Activated CD4-positive, CD25-positive, alpha-beta regulatory T cell (primary cell): ENCODE results near the gene MAN1A2.
A peak's percentile ranks its signal among the peaks of the same experiment; 100 is the strongest.

Source experiments
- DNase-seq, 4 experiments: peaks; one replicate each; lab custom pipeline; 2025; lab: John Stamatoyannopoulos, UW

Gene MAN1A2

DNA sequence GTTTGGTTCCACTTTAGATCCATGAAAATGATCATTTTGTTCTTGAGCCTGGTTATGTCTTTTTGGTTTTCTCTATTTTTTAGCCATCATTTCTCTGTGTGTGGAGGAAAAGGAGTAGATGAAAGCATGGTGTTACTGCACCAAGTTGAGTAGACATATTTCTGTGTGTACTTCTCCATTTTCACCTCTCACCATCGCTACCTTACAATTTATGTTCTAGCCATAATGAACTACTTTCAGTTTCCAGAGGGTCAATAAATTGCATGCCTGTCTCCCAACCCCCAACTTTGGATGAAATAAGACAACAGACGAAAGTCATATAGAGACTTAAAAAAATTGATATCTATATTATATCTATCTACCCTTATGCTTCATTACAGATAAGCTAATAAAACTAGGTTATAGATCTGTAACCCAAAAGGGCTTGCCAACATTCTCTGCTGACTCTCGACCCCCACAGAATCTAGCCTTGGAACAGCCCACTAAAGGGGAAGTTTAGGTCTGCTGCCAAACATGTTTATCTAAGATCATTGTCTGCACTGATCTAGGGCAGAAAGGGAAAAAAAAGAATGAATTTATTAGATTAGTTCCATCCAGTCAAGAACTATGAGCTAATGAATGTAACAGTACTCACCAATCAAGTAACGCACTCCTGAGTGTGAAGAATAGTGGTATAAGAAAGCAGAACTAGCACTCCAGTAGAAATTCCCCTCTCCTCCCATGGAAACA lies 7.5 kb upstream of the MAN1A2 start:
- DNase-seq: no peak

DNA sequence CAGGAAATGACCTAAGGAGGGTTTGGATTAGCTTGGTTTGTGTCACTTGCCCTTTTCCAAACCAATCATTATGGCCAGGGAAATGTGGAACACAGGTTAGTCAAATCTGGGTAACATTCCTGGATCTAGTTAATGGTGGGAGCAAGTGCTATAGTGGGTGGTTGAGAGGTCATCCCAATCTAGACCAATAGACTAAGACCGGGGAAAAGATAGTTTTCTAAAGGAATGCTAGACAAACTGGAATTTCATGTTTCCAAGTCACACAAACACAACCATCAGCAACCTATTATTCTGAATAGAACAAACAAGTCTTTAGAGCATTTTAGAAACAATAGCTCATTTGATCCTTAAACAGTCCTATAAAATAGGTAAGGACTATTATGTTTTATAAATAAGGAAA lies 4.3 kb upstream of the MAN1A2 start:
- no peak for DNase-seq

DNA sequence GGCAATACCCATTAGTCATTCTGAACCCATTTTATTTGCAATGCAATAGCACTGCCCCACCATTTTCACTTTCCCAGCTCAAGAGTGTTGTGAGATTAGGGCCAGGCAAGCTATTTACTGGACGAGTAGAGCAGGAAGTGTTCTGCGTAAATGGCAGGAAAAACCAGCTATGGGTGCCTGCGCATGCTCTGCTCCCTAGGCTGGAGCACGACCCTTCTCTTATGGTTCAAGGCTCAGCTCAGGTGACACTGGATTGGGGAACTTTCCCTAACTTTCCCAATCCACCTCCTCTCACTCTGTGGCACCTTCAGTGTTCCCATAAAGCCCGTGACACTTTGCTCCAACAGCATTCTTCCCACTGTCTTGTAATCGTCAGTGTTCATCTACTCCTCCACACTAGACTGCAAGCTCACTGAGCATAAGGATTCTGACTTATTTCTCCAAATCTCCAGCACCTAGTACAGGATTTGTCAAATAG lies 3.6 kb upstream of the MAN1A2 start:
- no peak for DNase-seq

- DNase-seq: no peak
These were observed 3.0 kb upstream of the MAN1A2 start for GRCh38 chr1:117364240-117364639.

- no peak for DNase-seq
These were observed 1.7 kb upstream of the MAN1A2 start for GRCh38 chr1:117365350-117366176.

DNA sequence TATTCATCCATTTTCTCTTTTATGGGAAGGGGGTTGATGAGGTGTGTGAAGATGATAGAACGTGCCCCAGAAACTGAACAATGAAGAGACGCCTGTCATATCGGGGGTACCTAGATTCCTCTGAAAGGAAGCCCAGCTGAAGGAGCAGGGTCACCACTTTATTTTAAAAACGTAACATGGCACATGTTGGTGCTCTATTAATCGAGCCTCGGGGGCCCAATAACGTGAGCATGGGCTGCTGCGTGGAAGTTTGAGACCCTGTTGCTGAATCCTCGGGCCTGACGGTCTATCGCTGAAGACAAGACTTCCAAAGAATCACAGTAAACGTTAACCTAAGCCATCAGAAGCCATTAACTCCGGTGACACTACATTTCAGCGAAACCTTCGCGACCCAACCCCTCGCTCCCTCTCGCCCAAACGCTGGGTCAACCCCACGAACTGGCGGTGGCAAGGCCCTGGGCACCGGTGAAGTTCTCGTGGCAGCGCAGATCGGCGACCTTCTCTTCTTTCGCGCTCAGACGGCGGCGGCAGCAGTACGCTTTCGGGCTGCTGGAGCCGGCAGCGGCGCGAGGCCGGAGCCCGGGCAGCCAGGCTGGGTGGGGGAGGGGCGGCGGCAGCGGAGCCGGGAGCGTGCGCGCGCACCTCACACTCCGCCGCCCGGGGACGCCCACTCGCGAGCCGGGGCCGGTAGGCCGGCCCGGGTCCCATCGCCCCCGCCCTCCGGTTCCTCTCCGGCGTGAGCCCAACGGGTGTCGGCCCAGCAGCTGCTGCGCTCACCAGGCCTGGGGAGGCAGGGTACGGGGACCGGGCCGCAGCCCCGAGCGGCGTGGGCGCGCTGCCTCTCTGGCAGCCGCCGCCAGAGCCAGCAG lies 838 bp upstream of the MAN1A2 start:
- DNase-seq: peak; percentile 55 to 74 (median 64)

DNA sequence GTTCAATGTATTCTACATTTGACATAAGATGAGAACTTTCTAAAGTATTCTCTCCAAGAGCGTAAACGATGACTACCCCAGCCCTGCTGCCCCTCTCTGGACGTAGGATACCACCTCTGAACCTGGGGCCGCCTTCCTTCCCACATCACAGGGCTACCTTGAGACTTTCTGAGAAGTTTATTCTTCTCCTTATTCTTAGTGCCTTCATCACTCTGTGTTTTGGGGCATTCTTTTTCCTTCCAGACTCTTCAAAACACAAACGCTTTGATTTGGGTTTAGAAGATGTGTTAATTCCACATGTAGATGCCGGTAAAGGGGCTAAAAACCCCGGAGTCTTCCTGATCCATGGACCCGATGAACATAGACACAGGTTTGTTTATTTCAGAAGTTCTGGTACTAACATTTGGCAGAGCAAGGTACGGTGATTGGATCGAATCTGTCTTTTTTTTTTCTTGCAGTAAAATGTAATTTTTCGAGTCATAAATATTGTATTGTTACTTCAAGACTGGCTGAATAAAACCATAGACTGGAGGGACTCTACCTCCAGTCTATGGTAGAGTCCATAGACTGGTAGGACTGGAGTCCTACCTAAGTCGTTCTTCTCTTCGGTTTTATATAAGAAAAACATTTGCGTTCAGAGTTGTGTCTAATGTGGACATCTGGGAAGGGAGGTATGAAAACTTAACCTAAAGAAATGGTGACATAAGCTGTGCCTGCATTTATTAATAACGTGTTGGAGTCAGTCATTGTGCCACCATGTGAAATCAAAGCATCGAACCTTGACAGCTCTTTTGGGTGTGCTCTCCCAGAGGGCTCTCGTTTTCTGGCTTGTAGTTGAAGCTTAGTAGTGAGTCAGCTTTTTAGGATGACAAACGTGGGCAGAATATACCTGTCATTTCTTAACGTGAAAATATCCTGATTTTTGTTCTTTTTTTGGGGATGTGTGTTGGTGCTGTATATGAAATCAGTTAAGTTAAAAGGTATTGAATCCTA lies 1.2 kb downstream of the MAN1A2 start:
- no peak for DNase-seq

GRCh38 chr1:117370071-117370470 lies 2.8 kb downstream of the MAN1A2 start:
- no peak for DNase-seq

- DNase-seq: no peak
These were observed 3.3 kb downstream of the MAN1A2 start for GRCh38 chr1:117370509-117370908.

DNA sequence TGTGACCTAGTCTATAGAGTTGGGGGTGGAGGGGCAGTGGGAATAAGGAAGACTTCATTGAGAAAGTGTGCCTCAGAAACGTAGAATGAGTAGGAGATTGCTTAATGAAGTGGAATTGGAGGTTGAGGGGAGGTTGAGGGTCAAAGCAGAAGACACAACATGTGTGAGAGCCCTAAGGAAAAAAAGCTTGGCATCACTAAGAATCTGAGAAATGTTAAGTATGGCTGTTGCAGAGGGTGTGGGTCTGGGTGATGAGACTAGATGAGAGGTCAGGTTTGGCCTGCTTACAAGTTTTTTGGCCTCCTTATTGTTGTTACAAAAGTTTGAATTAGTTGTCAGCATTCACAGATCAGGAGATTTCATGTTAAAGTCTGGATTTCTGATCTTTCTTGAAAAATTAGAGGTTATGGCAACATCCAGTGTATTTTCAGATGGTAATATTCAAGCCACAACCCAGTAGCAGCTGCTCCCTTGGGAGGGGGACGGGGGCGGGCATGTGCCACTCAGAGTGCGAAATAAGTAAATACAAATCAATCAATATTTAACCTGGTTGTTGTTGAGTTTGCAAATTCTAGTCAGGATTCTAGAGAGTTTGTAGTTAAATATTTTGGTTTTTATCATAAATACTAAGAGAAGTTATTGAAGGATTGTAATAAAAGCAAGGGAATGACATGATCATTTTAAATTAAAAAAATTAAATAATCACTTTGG lies 4.3 kb downstream of the MAN1A2 start:
- DNase-seq: no peak

DNA sequence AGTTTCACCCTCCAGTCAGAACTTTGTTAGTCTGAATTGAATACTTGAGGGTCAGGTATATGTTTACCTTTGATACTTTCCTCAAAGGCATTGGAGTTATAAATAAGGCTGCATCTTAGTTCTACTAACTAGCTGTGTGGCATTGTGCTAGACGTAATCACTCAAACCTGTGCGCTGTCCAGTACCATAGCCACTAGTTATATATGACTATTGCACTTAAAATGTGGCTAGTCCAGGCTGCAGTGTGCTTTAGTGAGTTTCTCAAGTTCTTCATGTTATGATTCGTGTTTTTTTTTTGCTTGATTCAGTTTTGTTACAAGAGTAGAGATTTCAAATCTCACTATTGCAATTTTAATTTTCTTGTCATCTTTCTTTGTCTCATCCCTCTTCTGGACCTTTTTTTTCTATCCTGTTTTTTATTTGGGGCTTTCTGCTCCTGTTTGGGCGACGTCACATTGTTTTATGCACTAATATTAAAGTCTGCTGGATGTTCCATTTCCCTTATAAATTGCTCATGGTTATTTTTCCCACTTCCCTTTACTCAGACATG lies 5.7 kb downstream of the MAN1A2 start:
- DNase-seq: no peak

DNA sequence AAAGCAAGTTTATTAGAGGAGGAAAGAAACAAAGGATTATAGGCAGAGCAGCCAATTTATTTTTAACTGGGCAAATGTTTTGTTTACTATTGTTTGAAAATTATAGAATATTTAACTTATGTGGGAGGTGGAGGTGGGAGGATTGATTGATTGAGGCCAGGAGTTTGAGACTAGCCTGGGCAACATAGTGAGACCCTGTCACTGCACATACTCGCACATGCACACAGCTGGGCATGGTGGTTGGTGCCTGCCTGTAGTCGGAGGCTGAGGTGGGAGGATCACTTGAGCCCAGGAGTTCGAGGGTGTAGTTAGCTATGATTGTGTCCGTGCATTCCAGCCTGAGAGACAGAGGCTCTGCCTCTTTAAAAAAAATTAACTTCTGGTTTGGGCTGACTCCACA lies 6.7 kb downstream of the MAN1A2 start:
- no peak for DNase-seq

- no peak for DNase-seq
These were observed 8.1 kb downstream of the MAN1A2 start for GRCh38 chr1:117375327-117375726.

DNA sequence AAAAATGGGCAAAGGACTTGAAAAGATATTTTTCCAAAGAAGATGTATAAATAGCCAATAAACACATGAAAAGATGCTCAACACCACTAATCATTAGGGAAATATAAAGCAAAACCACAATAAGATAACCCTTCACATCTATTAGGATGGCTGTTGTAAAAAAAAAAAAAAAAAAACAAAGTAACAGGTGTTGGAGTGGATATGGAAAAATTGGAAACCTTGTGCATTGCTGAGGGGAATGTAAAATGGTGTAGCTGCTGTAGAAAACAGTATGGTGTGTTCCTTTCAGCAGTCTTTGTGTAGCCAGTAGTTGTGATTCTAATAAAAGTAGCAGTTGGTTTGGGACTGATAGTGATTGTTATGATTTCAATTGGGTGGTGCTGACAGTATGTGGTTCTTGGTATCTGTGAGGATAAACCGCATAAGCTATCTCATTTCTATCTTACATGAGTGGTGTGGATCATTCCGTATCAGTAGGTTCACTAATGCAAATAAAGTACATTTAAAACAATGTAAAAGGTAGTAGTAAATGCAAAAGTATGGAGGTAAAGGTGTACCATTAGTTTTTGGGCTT lies 19.9 kb downstream of the MAN1A2 start:
- no peak for DNase-seq

- DNase-seq: no peak
These were observed 21.1 kb downstream of the MAN1A2 start for GRCh38 chr1:117388328-117388727.

GRCh38 chr1:117389284-117389683 lies 22.0 kb downstream of the MAN1A2 start:
- DNase-seq: no peak

DNA sequence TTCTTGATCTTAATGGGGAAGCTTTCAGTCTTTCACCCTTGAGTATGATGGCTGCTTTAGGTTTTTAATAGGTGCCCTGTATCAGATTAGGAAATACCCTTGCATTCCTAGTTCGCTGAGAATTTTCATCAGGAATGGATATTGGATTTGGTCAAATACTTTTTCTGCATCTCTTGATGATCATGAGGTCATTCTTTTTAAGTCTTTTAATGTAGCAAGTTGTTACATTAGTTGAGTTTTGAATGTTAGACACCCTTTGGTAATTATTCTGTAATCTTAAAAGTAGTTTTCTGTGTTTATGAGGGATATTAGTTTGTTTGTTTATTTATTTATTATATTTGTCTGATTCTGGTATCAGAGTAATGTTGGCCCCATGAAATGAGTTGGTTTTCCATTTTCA lies 22.5 kb downstream of the MAN1A2 start:
- no peak for DNase-seq

DNA sequence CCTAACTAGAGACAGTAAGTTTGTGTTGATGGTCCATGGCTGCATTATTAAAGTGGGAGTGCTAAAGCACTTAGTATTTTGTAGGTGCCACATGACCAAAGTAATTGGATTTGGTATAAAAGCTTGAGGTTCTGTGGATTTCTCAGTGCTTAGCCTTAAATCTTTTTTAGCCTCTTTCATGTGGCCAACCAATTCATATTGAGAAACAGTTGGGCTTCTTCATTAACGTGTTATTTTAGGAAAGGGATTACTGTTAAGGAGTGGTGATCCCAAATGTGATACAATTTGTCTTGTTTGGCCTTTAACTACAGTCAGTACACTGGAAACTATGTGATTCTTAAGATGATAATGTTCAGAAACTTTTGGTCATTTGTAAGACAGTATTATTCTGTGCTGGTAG lies 25.5 kb downstream of the MAN1A2 start:
- DNase-seq: no peak

DNA sequence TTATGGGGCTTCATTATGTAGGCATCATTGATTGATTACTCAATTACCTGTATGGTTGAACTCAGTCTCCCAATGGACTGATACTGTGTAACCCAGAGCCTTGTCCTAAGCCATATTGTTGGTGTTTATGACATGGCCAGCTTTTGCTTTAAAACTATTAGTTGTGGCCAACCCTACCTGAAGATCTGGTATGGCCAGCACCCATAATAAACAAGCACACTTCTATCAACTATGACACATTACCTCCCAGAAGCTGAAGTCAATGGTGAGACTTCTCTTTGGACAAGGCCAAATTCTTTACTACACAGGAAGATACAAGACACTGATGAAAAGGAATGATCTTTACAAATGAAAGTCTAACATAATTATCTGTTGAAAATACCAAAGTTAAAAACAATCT lies 28.8 kb downstream of the MAN1A2 start:
- DNase-seq: no peak

DNA sequence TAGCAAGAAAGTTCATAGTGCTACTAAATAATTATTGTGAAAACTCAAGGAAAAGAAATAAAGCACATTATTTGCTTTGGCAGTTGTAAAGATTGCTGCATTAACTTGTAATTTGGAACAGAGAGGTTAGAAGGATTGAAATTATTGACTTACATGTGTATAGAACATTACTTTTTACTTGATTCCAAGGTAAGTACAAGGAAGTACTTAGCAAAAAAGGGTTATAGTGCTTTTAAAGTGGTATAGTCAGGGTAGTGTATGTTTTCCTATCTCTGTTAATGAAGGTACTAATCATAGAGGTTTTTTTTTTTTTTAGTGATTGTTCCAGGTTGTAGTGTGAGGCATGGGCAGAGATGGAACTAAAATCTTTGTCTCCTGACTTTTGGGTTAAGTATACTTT lies 29.4 kb downstream of the MAN1A2 start:
- DNase-seq: no peak
